ENCODE data around the gene FAM13C.

The FAM13C gene

DNA sequence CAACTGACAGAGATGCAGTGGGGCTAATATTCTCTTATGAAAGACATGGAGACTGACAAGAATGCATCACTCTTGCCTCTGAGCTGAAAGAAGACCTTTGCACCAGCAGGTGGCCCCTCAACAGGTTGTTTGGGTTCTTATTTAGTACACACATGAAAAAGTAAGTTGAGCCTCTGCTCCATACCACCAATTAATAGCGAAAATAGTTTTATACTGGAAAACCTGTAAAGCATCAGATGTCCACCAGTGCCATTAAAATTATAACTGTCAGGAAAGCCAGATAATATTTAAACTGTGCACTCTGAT is 26.3 kb upstream of the FAM13C start:
- Histone ChIP-seq H3K79me2 (ENCODE audit: control insufficient read depth, low read length) (no peaks in the 10 kb centered on the region), H3K4me2 (ENCODE audit: low read length) (no peak overlapping the region), H3K4me3 (ENCODE audit: low read length) (no peak overlapping the region), H3K27ac (ENCODE audit: low read depth, low read length) (no peak overlapping the region), H4K20me1 (ENCODE audit: control insufficient read depth, insufficient read depth, low read depth, low read length) (no peaks in the 10 kb centered on the region), H3K9me3 (ENCODE audit: control insufficient read depth, insufficient read depth, low read length) (no peaks in the 10 kb centered on the region), H3F3A (ENCODE audit: control insufficient read depth, insufficient read depth) (no peaks in the 10 kb centered on the region), H3K27me3 (ENCODE audit: control insufficient read depth, low read length) (no peaks in the 10 kb centered on the region), H3K36me3 (ENCODE audit: control insufficient read depth, low read length) (no peaks in the 10 kb centered on the region), H3K4me1 (ENCODE audit: control insufficient read depth, low read length) (no peaks in the 10 kb centered on the region), H3K9me2 (replicated peaks; ENCODE audit: control insufficient read depth, low read length) (no peaks in the 10 kb centered on the region)
- TF ChIP-seq, protein P1, sequence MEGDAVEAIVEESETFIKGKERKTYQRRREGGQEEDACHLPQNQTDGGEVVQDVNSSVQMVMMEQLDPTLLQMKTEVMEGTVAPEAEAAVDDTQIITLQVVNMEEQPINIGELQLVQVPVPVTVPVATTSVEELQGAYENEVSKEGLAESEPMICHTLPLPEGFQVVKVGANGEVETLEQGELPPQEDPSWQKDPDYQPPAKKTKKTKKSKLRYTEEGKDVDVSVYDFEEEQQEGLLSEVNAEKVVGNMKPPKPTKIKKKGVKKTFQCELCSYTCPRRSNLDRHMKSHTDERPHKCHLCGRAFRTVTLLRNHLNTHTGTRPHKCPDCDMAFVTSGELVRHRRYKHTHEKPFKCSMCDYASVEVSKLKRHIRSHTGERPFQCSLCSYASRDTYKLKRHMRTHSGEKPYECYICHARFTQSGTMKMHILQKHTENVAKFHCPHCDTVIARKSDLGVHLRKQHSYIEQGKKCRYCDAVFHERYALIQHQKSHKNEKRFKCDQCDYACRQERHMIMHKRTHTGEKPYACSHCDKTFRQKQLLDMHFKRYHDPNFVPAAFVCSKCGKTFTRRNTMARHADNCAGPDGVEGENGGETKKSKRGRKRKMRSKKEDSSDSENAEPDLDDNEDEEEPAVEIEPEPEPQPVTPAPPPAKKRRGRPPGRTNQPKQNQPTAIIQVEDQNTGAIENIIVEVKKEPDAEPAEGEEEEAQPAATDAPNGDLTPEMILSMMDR (IDR thresholded peaks at IDR 0.05; ENCODE audit: low read depth, low read length, poor library complexity, severe bottlenecking): no peak
- TF ChIP-seq EZH2phosphoT487 (IDR thresholded peaks at IDR 0.05; ENCODE audit: borderline replicate concordance, low read length): no peak

DNA sequence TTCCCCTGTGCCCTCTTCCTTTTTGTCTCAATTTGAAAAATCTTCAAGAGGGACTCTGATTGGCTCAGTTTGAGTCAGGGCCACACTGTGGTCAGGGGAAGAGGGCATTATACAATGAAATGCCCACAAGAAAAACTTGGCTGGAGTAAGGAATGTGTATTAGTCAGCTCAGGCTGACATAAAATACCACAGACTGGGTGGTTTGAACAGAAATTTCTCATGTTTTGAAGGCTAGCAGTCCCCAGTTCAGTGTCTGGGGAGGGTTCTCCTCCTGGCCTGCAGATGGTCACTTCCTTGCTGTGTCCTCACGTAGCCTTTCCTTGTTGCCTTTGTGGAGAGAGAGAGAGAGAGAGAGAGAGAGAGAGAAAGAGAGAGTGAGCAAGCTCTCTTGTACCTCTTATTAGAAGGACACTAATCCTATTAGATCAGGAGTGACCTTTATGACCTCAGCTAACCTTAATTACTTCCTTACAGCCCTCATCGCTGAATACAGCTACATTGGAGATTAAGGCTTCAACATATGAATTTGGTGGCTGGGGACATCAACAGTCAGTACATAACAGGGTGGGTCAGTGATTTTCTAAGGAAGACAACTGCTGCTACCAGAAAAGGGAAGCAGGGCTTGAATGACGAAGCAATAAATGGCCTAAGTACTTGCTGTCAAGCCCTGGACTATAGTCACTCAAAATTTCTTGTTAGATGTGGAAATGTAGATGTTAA is 25.8 kb upstream of the FAM13C start:
- H4K20me1 ChIP-seq (ENCODE audit: control insufficient read depth, insufficient read depth, low read depth, low read length): no peaks in the 10 kb centered on the region
- H3K4me1 ChIP-seq (ENCODE audit: control insufficient read depth, low read length): no peaks in the 10 kb centered on the region
- no peaks in the 10 kb centered on the region for H3K9me3 ChIP-seq (ENCODE audit: control insufficient read depth, insufficient read depth, low read length)
- H3K27me3 ChIP-seq (ENCODE audit: control insufficient read depth, low read length): no peaks in the 10 kb centered on the region
- no peaks in the 10 kb centered on the region for H3F3A ChIP-seq (ENCODE audit: control insufficient read depth, insufficient read depth)
- no peak overlapping the region for H3K4me3 ChIP-seq (ENCODE audit: low read length)
- TF ChIP-seq EZH2phosphoT487 (IDR thresholded peaks at IDR 0.05; ENCODE audit: borderline replicate concordance, low read length): no peak
- TF ChIP-seq, protein P1 (IDR thresholded peaks at IDR 0.05; ENCODE audit: low read depth, low read length, poor library complexity, severe bottlenecking): no peak
- H3K27ac ChIP-seq (ENCODE audit: low read depth, low read length): no peak overlapping the region
- H3K9me2 ChIP-seq (replicated peaks; ENCODE audit: control insufficient read depth, low read length): no peaks in the 10 kb centered on the region
- H3K36me3 ChIP-seq (ENCODE audit: control insufficient read depth, low read length): no peaks in the 10 kb centered on the region
- no peaks in the 10 kb centered on the region for H3K79me2 ChIP-seq (ENCODE audit: control insufficient read depth, low read length)
- no peak overlapping the region for H3K4me2 ChIP-seq (ENCODE audit: low read length)

DNA sequence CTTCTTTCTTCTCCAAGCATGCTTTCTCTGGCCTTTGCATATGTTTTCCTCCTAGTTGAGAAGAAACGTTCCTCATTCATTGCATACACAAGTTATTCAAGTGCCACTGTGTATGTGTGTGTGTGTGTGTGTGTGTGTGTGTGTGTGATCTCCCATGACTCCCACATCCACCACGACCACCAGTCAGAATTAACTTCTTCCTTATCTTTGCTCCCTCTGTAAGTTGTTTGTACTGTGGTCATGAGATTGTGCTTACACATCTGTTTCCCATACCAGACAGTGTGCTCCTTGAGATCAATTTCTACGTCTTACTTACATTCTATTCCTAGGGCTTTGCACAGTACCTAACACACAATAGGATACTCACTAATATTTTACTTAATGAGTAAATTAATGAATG is 22.4 kb upstream of the FAM13C start:
- TF ChIP-seq, protein P1 (IDR thresholded peaks at IDR 0.05; ENCODE audit: low read depth, low read length, poor library complexity, severe bottlenecking): no peak
- TF ChIP-seq EZH2phosphoT487 (IDR thresholded peaks at IDR 0.05; ENCODE audit: borderline replicate concordance, low read length): no peak
- H3K36me3 ChIP-seq (ENCODE audit: control insufficient read depth, low read length): no peaks in the 10 kb centered on the region

More for the DNA sequence above, 22.4 kb upstream of the FAM13C start:
- Histone ChIP-seq H3F3A (ENCODE audit: control insufficient read depth, insufficient read depth) (no peaks in the 10 kb centered on the region), H4K20me1 (ENCODE audit: control insufficient read depth, insufficient read depth, low read depth, low read length) (no peaks in the 10 kb centered on the region), H3K4me2 (ENCODE audit: low read length) (no peak overlapping the region), H3K4me1 (ENCODE audit: control insufficient read depth, low read length) (no peaks in the 10 kb centered on the region), H3K9me3 (ENCODE audit: control insufficient read depth, insufficient read depth, low read length) (no peaks in the 10 kb centered on the region), H3K27ac (ENCODE audit: low read depth, low read length) (no peak overlapping the region), H3K9me2 (replicated peaks; ENCODE audit: control insufficient read depth, low read length) (no peaks in the 10 kb centered on the region), H3K79me2 (ENCODE audit: control insufficient read depth, low read length) (no peaks in the 10 kb centered on the region), H3K27me3 (ENCODE audit: control insufficient read depth, low read length) (no peaks in the 10 kb centered on the region), H3K4me3 (ENCODE audit: low read length) (no peak overlapping the region)

Measured in DOHH2 (cell line).